NB4 (cell line): Measurements from ENCODE around the gene HECTD3.

ENCODE experiments used
- CTCF ChIP-seq: IDR thresholded peaks from one replicate; pipeline ENCODE4 v1.5.1; 2012; ENCODE audit warnings: low read depth, low read length
- MAX ChIP-seq: IDR thresholded peaks from 2 replicates; pipeline ENCODE4 v1.6.1; 2011; ENCODE audit warnings: low read depth, low read length
- POLR2A ChIP-seq: IDR thresholded peaks from 2 replicates; pipeline ENCODE4 v1.6.1; 2011; ENCODE audit warnings: mild to moderate bottlenecking; ENCODE audit not compliant: insufficient read length; ENCODE audit errors: extremely low read depth

GRCh38 chr1:45002650-45003645 lies 8.2 kb downstream of the HECTD3 start:
- TF ChIP-seq MAX (no peak), CTCF (no peak), POLR2A (no peak)
